Large intestine (tissue), 12 donors: ENCODE measurements around the gene IL13RA1. TPM values are rescaled to one million over a fixed set of nuclear protein-coding genes. Genes with fewer than 3 reads are reported as not detected.

Experiments
- DNase-seq, 2 donors: peaks; one replicate each; pipeline versions ENCODE4 v3.0.0 to v3.0.0-alpha.2; 2013
- H3K27ac ChIP-seq: one replicate; pipeline ENCODE4 v1.5.1; 2013; ENCODE audit warnings: low read length
- H3K27me3 ChIP-seq: 2 replicates; pipeline ENCODE4 v1.6.1; 2013; ENCODE audit warnings: low read length; ENCODE audit not compliant: control insufficient read depth, insufficient read depth
- H3K36me3 ChIP-seq: 2 replicates; pipeline ENCODE4 v1.6.1; 2013; ENCODE audit warnings: low read length; ENCODE audit not compliant: control insufficient read depth, insufficient read depth
- H3K4me1 ChIP-seq: one replicate; pipeline ENCODE4 v1.6.1; 2013; ENCODE audit warnings: low read length; ENCODE audit not compliant: control insufficient read depth, insufficient read depth
- H3K4me3 ChIP-seq: one replicate; pipeline ENCODE4 v1.5.1; 2013; ENCODE audit warnings: low read length
- H3K9me3 ChIP-seq: one replicate; pipeline ENCODE4 v1.6.1; 2013; ENCODE audit warnings: mild to moderate bottlenecking, low read depth, low read length, moderate library complexity; ENCODE audit not compliant: control insufficient read depth
- WGBS: methylation state at CpG from one replicate; pipeline ENCODE4 v1.1.5; 2013; ENCODE audit warnings: low lambda C conversion rate; ENCODE audit not compliant: insufficient coverage; 5-methylcytosine and 5-hydroxymethylcytosine counted together
- long read RNA-seq, 11 donors: transcript quantifications; one replicate each; lab custom pipeline, GENCODE V29; 2026
- polyA plus RNA-seq: library from polyadenylated mRNA; unstranded; fragments of 120-200 nt; gene quantifications from one replicate; pipeline ENCODE4 v1.2.1, GENCODE V29; 2013

Gene IL13RA1
- polyA plus RNA-seq, result 65.5 TPM
- long read RNA-seq, donor 1, full-length matches to known transcripts, result 4 of 4 reads
- long read RNA-seq, donor 1, partial matches to known transcripts, result 0 of 4 reads
- long read RNA-seq, donor 1, other reads (novel, unspliced or antisense), result 0 of 4 reads
- long read RNA-seq, donor 2, full-length matches to known transcripts, result 15 of 22 reads
- long read RNA-seq, donor 2, partial matches to known transcripts, result 7 of 22 reads
- long read RNA-seq, donor 2, other reads (novel, unspliced or antisense), result 0 of 22 reads
- long read RNA-seq, donor 3, full-length matches to known transcripts, result 13 of 13 reads
- long read RNA-seq, donor 3, partial matches to known transcripts, result 0 of 13 reads
- long read RNA-seq, donor 3, other reads (novel, unspliced or antisense), result 0 of 13 reads
- long read RNA-seq, donor 4, partial matches to known transcripts, result 0 of 1 reads
- long read RNA-seq, donor 4, other reads (novel, unspliced or antisense), result 0 of 1 reads
- long read RNA-seq, donor 5, full-length matches to known transcripts, result 9 of 9 reads
- long read RNA-seq, donor 5, partial matches to known transcripts, result 0 of 9 reads
- long read RNA-seq, donor 5, other reads (novel, unspliced or antisense), result 0 of 9 reads
- long read RNA-seq, donor 6, full-length matches to known transcripts, result 13 of 18 reads
- long read RNA-seq, donor 6, partial matches to known transcripts, result 5 of 18 reads
- long read RNA-seq, donor 6, other reads (novel, unspliced or antisense), result 0 of 18 reads
- long read RNA-seq, donor 7, full-length matches to known transcripts, result 4 of 4 reads
- long read RNA-seq, donor 7, partial matches to known transcripts, result 0 of 4 reads
- long read RNA-seq, donor 7, other reads (novel, unspliced or antisense), result 0 of 4 reads
- long read RNA-seq, donor 8, full-length matches to known transcripts, result 16 of 16 reads
- long read RNA-seq, donor 8, partial matches to known transcripts, result 0 of 16 reads
- long read RNA-seq, donor 8, other reads (novel, unspliced or antisense), result 0 of 16 reads
- long read RNA-seq, donor 9, full-length matches to known transcripts, result 8 of 15 reads
- long read RNA-seq, donor 9, partial matches to known transcripts, result 7 of 15 reads
- long read RNA-seq, donor 9, other reads (novel, unspliced or antisense), result 0 of 15 reads
- long read RNA-seq, donor 10, full-length matches to known transcripts, result 8 of 23 reads
- long read RNA-seq, donor 10, partial matches to known transcripts, result 15 of 23 reads
- long read RNA-seq, donor 10, other reads (novel, unspliced or antisense), result 0 of 23 reads
- long read RNA-seq, donor 11, full-length matches to known transcripts, result 10 of 10 reads
- long read RNA-seq, donor 11, partial matches to known transcripts, result 0 of 10 reads
- long read RNA-seq, donor 11, other reads (novel, unspliced or antisense), result 0 of 10 reads

DNA sequence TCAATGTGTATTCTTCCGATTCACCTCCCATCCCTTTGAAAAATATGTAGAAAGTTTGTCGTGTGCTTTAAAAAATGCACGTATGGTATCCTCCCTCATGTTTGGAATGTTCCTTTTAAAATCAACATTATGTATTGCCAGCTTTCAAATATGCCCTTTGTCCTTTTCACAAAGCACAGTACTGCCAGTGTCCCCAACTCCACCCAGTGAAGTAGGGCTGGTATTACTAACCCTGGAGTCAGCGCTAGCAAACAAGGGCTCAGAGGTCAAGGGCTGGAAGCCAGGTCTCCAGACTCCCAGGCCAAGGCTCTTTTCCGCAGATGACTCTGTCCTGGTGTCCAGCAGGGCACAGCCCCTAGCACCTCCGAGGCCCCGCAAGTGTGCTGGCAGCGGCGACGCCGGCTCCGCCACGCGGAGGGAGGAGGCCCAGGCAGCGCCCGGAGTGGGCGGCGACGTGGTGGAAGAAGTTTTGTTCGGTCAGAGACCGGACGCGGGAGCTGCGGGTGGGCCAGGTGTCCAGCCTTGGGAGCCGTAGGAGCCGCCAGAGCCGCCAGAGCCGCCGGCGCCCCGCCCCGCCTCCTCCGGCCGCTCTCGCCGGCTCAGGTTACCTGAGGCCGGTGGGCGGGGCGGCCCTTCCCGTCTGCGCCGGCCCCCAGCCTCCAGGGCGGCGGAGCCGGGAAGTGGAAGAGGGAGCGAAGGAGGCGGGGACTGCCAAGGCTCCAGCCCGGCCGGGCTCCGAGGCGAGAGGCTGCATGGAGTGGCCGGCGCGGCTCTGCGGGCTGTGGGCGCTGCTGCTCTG is at the start of gene IL13RA1:
Gene IL13RA1, plus strand, starts transcription at position 720 of the 799 bp plus-strand sequence. Its CDS starts 33 bp downstream, at position 753.
- Histone ChIP-seq H3K4me1 (peaks cover 18% of the 10 kb centered on the region), H3K27ac (peak within 1 kb of the TSS; percentile 92), H3K27me3 (no peaks in the 10 kb centered on the region), H3K4me3 (peak within 1 kb of the TSS; percentile 67), H3K9me3 (no peaks in the 10 kb centered on the region), H3K36me3 (no peaks in the 10 kb centered on the region)
- DNase-seq, result peak; percentile 79 to 85
- no CpG with 5 or more reads among the region's 56 CpGs for WGBS

DNA sequence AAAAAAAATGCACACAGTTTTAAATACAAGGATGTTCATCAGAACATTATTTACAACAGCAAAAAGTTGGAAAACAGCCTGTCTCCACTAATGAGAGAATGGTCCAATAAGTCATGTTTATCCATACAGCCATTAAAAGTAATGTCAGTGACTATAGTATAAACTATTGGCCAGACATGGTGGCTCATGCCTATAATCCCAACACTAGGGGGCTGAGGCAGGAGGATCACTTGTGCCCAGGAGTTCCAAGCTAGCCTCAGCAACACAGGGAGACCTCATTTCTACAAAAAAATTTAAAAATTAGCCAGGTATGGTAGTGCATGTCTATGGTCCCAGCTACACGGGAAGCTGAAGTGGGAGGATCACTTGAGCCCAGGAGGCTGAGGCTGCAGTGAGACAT is 48.1 kb upstream of the IL13RA1 start:
- Histone ChIP-seq H3K9me3 (no peaks in the 10 kb centered on the region), H3K4me3 (no peak overlapping the region), H3K27me3 (no peaks in the 10 kb centered on the region), H3K27ac (no peak overlapping the region), H3K4me1 (peaks cover 12% of the 10 kb centered on the region), H3K36me3 (no peaks in the 10 kb centered on the region)
- WGBS, result no CpG with 5 or more reads among the region's 1 CpG
- no peak for DNase-seq

DNA sequence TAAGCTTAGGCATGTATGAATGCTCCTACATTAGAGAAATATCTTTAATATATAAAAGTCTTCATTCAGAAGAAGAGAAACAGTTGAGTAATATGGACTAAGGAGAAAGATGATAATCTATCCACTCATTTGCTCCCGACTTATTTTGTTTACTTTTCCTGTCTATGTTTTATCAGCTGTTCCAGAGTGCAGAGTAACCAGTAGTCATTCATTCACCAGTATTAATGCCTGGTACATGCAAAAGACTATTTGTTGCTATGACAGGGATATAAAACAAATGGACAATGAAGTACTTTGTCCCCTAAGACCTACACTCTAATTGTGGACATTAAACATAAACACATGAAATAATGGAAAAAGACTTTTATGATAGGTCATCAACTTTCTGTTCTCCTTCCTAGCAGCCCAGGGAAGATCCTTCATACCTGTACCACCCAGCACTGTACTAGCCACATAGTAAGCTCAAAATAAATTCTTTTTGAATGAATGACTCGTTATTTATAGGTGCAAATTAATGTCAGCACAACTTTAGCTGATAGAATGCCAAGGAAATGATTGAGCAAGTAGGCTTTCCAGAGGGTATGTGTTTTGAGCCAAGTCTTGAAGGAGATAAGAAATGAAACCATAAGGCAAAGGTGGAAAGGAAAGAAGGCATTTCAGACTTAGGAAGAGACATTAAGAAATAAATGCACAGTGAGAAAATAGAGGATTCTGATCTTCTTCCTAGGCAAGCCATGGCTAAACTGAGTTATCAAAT is 45.0 kb upstream of the IL13RA1 start:
- H3K27ac ChIP-seq, result peak overlapping the region; percentile 75
- H3K9me3 ChIP-seq, result no peaks in the 10 kb centered on the region
- no CpG with 5 or more reads among the region's 2 CpGs for WGBS
- peak; percentile 37 to 81 for DNase-seq
- H3K27me3 ChIP-seq, result no peaks in the 10 kb centered on the region
- H3K4me1 ChIP-seq, result peaks cover 10% of the 10 kb centered on the region
- no peak overlapping the region for H3K4me3 ChIP-seq
- H3K36me3 ChIP-seq, result no peaks in the 10 kb centered on the region

DNA sequence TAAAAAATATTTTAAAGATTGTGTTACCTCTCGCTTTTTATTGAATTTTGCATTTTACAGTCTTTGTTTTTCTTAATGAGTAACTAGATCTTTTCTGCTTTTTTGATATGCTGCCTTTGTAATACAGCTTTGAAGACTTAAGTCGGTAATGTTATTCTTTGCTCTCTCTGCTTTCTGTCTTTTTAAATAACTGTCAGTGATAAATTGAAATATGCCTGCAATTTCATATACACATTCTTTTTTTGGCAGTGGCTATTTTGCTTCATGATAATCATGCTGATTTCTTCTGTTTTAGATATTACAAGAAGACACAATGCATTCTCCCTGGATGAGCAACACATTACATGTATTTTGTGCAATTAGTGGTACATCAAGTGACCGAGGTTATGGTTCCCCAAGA is 42.0 kb upstream of the IL13RA1 start:
- Histone ChIP-seq H3K4me1 (peaks cover 10% of the 10 kb centered on the region), H3K27ac (no peak overlapping the region), H3K36me3 (no peaks in the 10 kb centered on the region), H3K27me3 (no peaks in the 10 kb centered on the region), H3K9me3 (no peaks in the 10 kb centered on the region), H3K4me3 (no peak overlapping the region)
- 75% methylated on average over 1 of the region's 3 CpGs for WGBS
- DNase-seq, result no peak

DNA sequence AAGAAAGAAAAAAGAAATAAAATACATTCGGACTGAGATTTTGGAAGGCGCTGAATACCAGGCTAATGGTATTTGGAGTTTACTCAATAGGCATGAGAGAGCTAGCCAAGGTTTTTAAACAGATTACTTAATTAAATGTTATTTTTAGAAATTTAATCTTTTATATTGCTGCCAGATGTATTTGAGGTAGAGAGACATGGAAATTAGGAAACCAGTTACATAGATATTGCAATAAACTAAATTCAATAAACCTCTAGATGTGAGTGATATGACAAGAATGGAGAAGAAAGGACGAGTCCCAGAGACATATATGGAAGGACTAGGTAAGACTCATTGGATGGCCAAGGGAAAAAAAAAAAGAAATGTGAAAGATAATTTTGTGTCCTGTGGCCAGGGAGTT is 38.5 kb upstream of the IL13RA1 start:
- Histone ChIP-seq H3K27me3 (no peaks in the 10 kb centered on the region), H3K9me3 (no peaks in the 10 kb centered on the region), H3K4me3 (no peak overlapping the region), H3K36me3 (no peaks in the 10 kb centered on the region), H3K4me1 (no peaks in the 10 kb centered on the region), H3K27ac (no peak overlapping the region)
- WGBS, result 100% methylated on average over 2 of the region's 3 CpGs
- DNase-seq, result no peak

DNA sequence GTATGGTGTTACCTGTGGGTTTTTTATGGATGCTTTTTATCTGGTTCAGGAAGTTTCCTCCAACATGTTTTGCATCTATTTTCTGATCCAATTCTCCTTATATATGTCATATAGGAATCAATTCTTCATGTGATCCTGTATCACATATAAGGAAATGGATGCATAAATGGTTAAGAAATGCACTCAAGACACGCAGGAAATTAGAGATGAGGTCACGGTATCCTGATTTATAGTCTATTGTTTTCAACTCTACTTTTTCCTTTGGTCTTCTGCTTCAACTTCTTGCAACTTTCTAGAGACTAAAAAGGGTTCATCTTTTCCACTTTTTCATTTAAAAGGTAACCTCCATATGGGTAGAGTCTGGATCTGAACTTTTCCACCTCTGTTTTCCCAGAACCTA is 33.6 kb upstream of the IL13RA1 start:
- WGBS, result no CpG with 5 or more reads among the region's 2 CpGs
- H3K4me3 ChIP-seq, result no peak overlapping the region

DNA sequence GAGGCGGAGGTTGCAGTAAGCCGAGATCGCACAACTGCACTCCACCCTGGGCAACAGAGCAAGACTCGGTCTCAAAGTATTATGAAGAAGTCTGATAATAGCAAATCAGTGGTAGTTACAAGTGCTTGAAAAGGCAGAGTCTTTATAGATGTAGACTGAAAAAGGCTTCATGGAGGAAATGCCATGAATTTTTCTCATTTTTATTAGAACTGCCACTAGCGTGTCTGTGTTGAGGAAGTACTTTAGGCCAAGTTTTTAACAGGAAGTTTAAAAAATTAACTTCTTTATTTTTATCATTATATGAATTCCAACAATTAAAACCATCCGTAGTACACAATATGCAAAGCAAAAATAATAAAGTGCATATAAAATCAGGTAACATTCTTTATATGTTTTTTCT is 32.8 kb upstream of the IL13RA1 start:
- no CpG with 5 or more reads among the region's 6 CpGs for WGBS
- Histone ChIP-seq H3K4me3 (no peak overlapping the region), H3K9me3 (no peaks in the 10 kb centered on the region), H3K4me1 (no peaks in the 10 kb centered on the region), H3K27ac (no peak overlapping the region), H3K36me3 (no peaks in the 10 kb centered on the region), H3K27me3 (no peaks in the 10 kb centered on the region)
- no peak for DNase-seq

More for the DNA sequence above, 33.6 kb upstream of the IL13RA1 start:
- DNase-seq, result no peak
- no peaks in the 10 kb centered on the region for H3K27me3 ChIP-seq
- H3K9me3 ChIP-seq, result no peaks in the 10 kb centered on the region
- no peaks in the 10 kb centered on the region for H3K4me1 ChIP-seq
- H3K36me3 ChIP-seq, result no peaks in the 10 kb centered on the region
- H3K27ac ChIP-seq, result no peak overlapping the region

DNA sequence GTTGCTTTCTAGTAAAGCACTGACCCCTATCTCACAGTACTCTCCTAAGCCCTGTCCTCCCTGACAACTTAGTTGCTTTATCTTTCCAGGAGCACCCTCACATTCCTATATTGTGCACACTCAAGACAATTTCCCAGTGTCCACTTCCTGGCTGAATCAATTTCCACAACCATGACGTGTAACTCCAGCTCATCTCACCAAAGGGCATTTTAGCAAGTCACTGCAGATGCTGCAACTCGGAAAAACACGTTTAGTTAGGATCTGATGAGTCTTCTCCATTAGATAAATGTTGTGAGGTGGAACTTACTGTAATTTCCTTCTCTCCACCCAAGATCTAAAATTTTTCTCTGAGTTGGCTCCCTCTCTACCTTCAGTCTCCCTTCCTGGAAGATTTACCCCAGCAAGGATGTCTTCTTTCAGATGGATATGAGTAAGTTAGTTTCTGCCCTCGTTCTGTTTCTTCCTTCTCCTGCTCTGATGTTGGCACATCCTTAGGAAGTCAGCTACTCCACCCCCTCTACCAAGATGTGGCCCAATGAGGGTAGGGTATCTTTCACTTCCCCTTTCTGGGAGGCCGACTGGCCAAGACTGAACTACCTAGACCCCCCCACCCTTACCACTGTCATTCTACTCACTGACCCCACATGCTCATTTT is 28.8 kb upstream of the IL13RA1 start:
- WGBS, result no CpG with 5 or more reads among the region's 5 CpGs
- no peaks in the 10 kb centered on the region for H3K27me3 ChIP-seq
- no peak overlapping the region for H3K4me3 ChIP-seq
- H3K4me1 ChIP-seq, result no peaks in the 10 kb centered on the region
- H3K27ac ChIP-seq, result no peak overlapping the region
- no peaks in the 10 kb centered on the region for H3K9me3 ChIP-seq
- DNase-seq, result no peak
- no peaks in the 10 kb centered on the region for H3K36me3 ChIP-seq
